Measurements from ENCODE around the gene PHF12. TPM values are rescaled to one million over a fixed set of nuclear protein-coding genes. Genes with fewer than 3 reads are reported as not detected.

Gene PHF12
- total and polyA plus RNA-seq, 11 donors = 8.2 to 31.2 (median 20.9) TPM

GRCh38 chr17:28889996-28890395 lies 61.3 kb downstream of the PHF12 start:
- DNase-seq (peak in 1 of 5 donors; percentile 3), ATAC-seq (peak in 1 of 4 donors; percentile 22)
- Histone ChIP-seq H3K36me3 (peaks cover 0 to 22% (median 8%) of the 10 kb centered on the region in 9 donors), H3K4me3 (no peak overlapping the region), H3K27me3 (no peaks in the 10 kb centered on the region), H3K27ac (peak overlapping the region in 2 of 12 donors; percentile 32 to 42), H3K4me1 (peaks cover 3 to 48% (median 17%) of the 10 kb centered on the region in 12 donors), H3K9me3 (no peaks in the 10 kb centered on the region)
- intact Hi-C loops (cut with DNase I) = loop anchor here in 3 of 10 donors (5.0 to 10.0 kb wide), 3 partner anchors 45 to 128 kb away; partner anchors contain the start of gene FAM222B (in 2 of the 3)
- TF ChIP-seq CTCF (IDR thresholded peaks at IDR 0.05) = no peak
- TF ChIP-seq POLR2A (IDR thresholded peaks at IDR 0.05) = no peak
- 70 to 87% (median 75%) methylated on average over 5 of the region's 5 CpGs for WGBS, 4 donors

- Histone ChIP-seq H3K4me3 (no peak overlapping the region), H3K4me1 (peaks cover 3 to 52% (median 19%) of the 10 kb centered on the region in 12 donors), H3K27me3 (no peaks in the 10 kb centered on the region), H3K36me3 (peaks cover 0 to 33% (median 17%) of the 10 kb centered on the region in 9 donors), H3K27ac (no peak overlapping the region), H3K9me3 (no peaks in the 10 kb centered on the region)
- TF ChIP-seq POLR2A (IDR thresholded peaks at IDR 0.05) (no peak), CTCF (IDR thresholded peaks at IDR 0.05) (no peak)
- intact Hi-C loops (cut with DNase I) = loop anchor here in 1 of 10 donors (10.0 kb wide), 1 partner anchor 64 kb away; no protein-coding TSS in a partner anchor
- ATAC-seq = no peak
- 87 to 93% (median 91%) methylated on average over 7 of the region's 7 CpGs for WGBS, 4 donors
- DNase-seq = peak in 1 of 5 donors; percentile 26
These were observed 62.5 kb downstream of the PHF12 start for GRCh38 chr17:28888832-28889231.

- ATAC-seq (no peak), DNase-seq (peak in 1 of 5 donors; percentile 11)
- TF ChIP-seq POLR2A (IDR thresholded peaks at IDR 0.05) (no peak), CTCF (IDR thresholded peaks at IDR 0.05) (no peak)
- WGBS, 4 donors = 85 to 87% (median 86%) methylated on average over 11 to 12 of the region's 12 CpGs
- H3K27me3 ChIP-seq = no peaks in the 10 kb centered on the region
- peaks cover 0 to 42% (median 21%) of the 10 kb centered on the region in 9 donors for H3K36me3 ChIP-seq
- no peaks in the 10 kb centered on the region for H3K9me3 ChIP-seq
- peaks cover 0 to 44% (median 12%) of the 10 kb centered on the region in 12 donors for H3K4me1 ChIP-seq
- intact Hi-C loops (cut with DNase I) = loop anchor here in 1 of 10 donors (10.0 kb wide), 1 partner anchor 63 kb away; no protein-coding TSS in a partner anchor
- no peak overlapping the region for H3K4me3 ChIP-seq
- H3K27ac ChIP-seq = no peak overlapping the region
These were observed 63.3 kb downstream of the PHF12 start for GRCh38 chr17:28887871-28888471.

GRCh38 chr17:28885951-28886350 lies 65.4 kb downstream of the PHF12 start:
- intact Hi-C loops (cut with DNase I) = loop anchor here in 1 of 10 donors (10.0 kb wide), 1 partner anchor 61 kb away; no protein-coding TSS in a partner anchor
- TF ChIP-seq POLR2A (IDR thresholded peaks at IDR 0.05) = no peak
- no peak for TF ChIP-seq CTCF (IDR thresholded peaks at IDR 0.05)
- ATAC-seq (no peak), DNase-seq (no peak)
- Histone ChIP-seq H3K4me1 (peaks cover 0 to 23% (median 4%) of the 10 kb centered on the region in 12 donors), H3K9me3 (no peaks in the 10 kb centered on the region), H3K4me3 (no peak overlapping the region), H3K36me3 (peaks cover 0 to 61% (median 41%) of the 10 kb centered on the region in 9 donors), H3K27ac (no peak overlapping the region), H3K27me3 (no peaks in the 10 kb centered on the region)
- WGBS, 4 donors = 86 to 92% (median 87%) methylated on average over 5 to 10 of the region's 10 CpGs
